GM15510 (cell line): ENCODE data around the gene DCLK1.

Experiments
- POLR2A ChIP-seq: IDR thresholded peaks from 3 replicates; pipeline ENCODE4 v1.6.1; 2011; ENCODE audit warnings: borderline replicate concordance; ENCODE audit not compliant: insufficient read length; ENCODE audit errors: extremely low read depth

The DCLK1 gene

GRCh38 chr13:36046672-36047071 lies 84.5 kb downstream of the DCLK1 start:
- no peak for TF ChIP-seq POLR2A

- no peak for TF ChIP-seq POLR2A
These were observed 92.2 kb downstream of the DCLK1 start for GRCh38 chr13:36038785-36039555.

- no peak for TF ChIP-seq POLR2A
These were observed 98.1 kb downstream of the DCLK1 start for GRCh38 chr13:36033035-36033434.

GRCh38 chr13:36031490-36031889 lies 99.7 kb downstream of the DCLK1 start:
- no peak for TF ChIP-seq POLR2A

- no peak for TF ChIP-seq POLR2A
These were observed 100.4 kb downstream of the DCLK1 start for GRCh38 chr13:36030670-36031331.

- TF ChIP-seq POLR2A, result no peak
These were observed 102.0 kb downstream of the DCLK1 start for GRCh38 chr13:36029166-36029565.

- TF ChIP-seq POLR2A, result no peak
These were observed 102.7 kb downstream of the DCLK1 start for GRCh38 chr13:36028359-36029025.

GRCh38 chr13:36026531-36026930 lies 104.7 kb downstream of the DCLK1 start:
- TF ChIP-seq POLR2A, result no peak

- TF ChIP-seq POLR2A, result no peak
These were observed 116.4 kb downstream of the DCLK1 start for GRCh38 chr13:36014763-36015162.

GRCh38 chr13:36006894-36007675 lies 124.1 kb downstream of the DCLK1 start:
- TF ChIP-seq POLR2A, result no peak

- no peak for TF ChIP-seq POLR2A
These were observed 124.8 kb downstream of the DCLK1 start for GRCh38 chr13:36006347-36006746.

GRCh38 chr13:36001561-36001960 lies 129.6 kb downstream of the DCLK1 start:
- no peak for TF ChIP-seq POLR2A

GRCh38 chr13:36000028-36000427 lies 131.2 kb downstream of the DCLK1 start:
- TF ChIP-seq POLR2A, result no peak

GRCh38 chr13:35996360-35996759 lies 134.8 kb downstream of the DCLK1 start:
- TF ChIP-seq POLR2A, result no peak

- no peak for TF ChIP-seq POLR2A
These were observed 136.0 kb downstream of the DCLK1 start for GRCh38 chr13:35995136-35995535.
